GM18517 (cell line): Measurements from ENCODE around the gene PIP5KL1.

Source experiments
- ATAC-seq: cut with Tn5 transposase; IDR thresholded peaks from one replicate; pipeline ENCODE4 v1.9.1; 2021; ENCODE audit warnings: mild to moderate bottlenecking, moderate library complexity; ENCODE audit not compliant: unreplicated experiment

The PIP5KL1 gene

GRCh38 chr9:127950513-127951289, 20.1 kb upstream of the PIP5KL1 start:
- ATAC-seq, result no peak

- ATAC-seq, result no peak
Measured at GRCh38 chr9:127949827-127950512, 19.4 kb upstream of the PIP5KL1 start.

- ATAC-seq, result no peak
Measured at GRCh38 chr9:127947841-127948710, 17.5 kb upstream of the PIP5KL1 start.

DNA sequence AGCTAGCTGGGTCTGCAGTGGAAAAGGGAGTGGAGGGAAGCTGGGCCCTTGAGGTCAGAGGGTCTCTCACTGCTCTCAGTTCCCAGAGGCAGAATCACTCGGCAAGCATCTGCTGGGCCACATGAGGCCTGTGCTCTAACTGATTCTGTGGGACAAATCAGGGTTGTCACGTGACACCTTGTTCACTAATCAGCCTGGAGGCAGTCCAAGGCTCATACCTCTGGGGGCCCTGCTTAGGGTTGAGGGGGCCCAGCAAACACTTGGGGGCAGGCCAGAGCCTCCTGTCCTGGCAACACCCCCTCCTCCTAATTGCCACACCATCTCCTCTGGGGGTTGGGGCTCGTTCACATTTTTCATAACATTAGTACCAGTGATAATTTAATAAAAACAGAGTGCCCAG, 16.2 kb upstream of the PIP5KL1 start:
- ATAC-seq, result no peak

GRCh38 chr9:127945942-127946341, 15.4 kb upstream of the PIP5KL1 start:
- ATAC-seq, result no peak

DNA sequence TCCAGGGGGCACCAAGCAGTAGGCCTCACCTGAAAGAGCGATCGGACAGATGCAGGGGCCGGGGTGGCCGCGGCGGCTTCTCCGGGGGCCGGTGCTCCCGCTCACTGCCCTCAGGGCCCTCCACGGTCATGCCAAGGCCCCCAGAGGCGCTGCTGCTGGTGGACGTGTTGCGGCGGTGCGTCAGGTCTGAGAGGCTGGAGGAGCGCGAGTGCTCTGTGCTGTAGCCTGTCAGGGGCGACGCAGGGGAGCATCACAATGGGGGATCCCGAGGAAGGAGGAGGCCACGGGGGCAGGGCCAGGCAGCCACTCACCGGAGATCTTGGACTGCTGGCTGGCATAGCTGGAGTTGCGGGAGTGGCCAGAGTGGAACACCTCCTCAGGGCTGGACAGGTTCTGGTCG, 14.8 kb upstream of the PIP5KL1 start:
- no peak for ATAC-seq

- no peak for ATAC-seq
Measured at GRCh38 chr9:127944586-127945218, 14.1 kb upstream of the PIP5KL1 start.

GRCh38 chr9:127943731-127944144, 13.2 kb upstream of the PIP5KL1 start:
- ATAC-seq, result no peak

GRCh38 chr9:127943011-127943662, 12.6 kb upstream of the PIP5KL1 start:
- ATAC-seq, result no peak

- ATAC-seq, result no peak
Measured at GRCh38 chr9:127942216-127943010, 11.8 kb upstream of the PIP5KL1 start.

GRCh38 chr9:127941961-127942215, 11.3 kb upstream of the PIP5KL1 start:
- ATAC-seq, result no peak

DNA sequence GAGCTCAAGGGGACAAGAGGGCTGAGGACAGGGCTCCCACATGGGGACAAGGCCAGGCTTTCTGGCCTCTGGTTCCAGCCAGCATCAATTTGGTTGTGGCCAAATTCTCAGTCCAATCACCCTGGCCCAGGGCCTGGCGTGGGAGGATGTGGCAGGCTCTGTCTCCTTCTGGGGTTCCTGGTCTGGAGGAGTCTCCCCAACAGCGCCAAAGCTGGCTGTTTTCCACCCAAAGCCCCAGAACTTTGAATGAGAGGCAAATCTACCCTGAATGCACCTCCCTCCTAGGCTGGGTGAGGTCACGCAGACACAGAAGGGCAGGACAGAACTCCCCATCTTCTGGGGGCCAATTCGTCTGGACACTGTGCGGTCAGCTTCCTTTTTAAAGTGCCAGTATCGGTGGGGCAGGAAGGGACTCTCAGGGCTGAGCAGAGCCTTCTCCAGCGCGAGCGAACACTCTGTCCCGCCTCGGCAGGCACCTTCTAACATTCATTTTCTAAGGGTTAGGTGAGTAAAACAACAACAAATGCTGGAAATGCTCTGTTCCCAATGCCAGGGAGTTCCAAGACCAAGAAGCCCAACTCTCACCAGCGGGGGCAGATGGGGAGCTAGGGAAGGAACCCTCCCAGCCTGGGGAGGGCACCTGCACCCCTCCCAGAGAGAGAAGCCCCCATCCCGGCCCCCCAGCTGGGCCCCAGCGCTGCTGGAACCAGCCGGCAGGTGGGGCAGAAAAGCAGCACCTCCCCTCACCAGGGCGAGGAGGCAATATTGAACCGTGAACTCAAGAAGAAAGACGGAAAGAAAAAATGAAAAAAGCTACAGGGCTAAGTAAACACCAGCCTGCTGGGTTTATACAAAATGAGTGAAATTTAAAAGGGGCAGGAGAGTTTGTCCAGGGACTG, 10.7 kb upstream of the PIP5KL1 start:
- ATAC-seq, result no peak

DNA sequence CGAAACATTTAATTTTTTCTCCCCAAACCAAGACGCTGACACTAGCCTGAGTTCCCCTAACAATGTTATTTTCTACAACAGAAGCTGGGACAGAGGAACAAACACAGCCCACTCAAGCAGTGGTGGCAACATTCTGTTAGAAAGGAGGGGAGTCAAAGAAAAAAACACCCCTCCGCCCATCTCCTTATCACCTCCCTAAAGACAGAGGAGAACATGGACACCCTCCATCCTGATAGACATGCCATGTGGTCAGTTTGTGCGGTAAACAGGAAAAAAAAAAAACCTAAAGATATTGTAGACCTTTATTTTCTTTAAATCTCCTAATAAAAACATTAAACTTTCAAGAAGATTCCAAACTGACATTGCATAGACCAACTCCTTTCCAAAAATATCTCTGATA, 10.0 kb upstream of the PIP5KL1 start:
- ATAC-seq, result no peak

GRCh38 chr9:127938298-127938690, 7.7 kb upstream of the PIP5KL1 start:
- no peak for ATAC-seq

DNA sequence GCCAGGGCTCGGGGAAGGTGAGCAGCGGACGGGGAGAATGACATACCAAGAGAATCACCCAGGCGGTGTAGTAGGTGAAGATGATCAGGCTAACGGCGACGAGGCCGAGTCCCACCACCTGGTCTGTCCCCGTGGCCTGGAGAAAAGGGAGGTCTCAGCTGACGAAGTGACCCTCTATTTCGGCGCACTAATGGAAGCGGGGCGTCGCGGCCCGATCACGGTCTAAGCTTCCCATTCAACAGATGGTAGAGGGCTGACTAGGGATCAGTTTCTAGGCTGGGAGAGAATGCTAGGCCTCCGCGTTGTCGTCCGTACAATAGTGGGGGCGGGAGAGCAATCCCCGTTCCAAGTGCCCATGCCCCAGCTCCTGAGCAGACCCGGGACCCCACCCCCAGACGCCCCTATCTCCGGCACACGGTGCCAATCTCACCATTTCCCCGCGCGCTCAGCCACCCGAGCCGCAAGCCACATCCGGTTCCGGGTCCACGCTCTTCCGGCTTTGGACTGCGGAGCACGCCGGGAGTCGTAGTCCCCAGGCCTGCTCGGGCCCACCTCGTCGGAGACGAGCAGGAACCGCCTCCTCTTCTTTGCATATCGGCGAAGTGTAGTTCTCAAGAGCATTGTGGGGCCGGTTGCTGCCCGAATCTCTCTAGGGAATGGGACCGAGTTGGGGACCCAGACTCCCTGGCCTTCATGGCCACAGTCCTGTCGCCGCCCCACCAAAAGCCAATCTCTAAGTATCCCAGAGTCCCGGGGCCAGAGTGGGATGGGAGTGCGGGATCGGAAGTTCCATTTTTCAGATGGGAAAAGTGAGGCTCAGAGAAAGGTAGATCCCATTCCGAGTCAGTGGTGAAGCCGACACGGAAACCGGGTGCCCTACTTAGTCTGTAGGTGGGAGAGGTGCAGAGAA, 7.1 kb upstream of the PIP5KL1 start, which contains the start of gene DPM2:
DPM2 (minus strand) TSS at position 467 of the 910 bp plus-strand sequence; CDS start at position 433, 34 bp downstream.
- ATAC-seq, result no peak

- no peak for ATAC-seq
Measured at GRCh38 chr9:127937056-127937387, 6.4 kb upstream of the PIP5KL1 start.

GRCh38 chr9:127936347-127936852, 5.8 kb upstream of the PIP5KL1 start:
- no peak for ATAC-seq

DNA sequence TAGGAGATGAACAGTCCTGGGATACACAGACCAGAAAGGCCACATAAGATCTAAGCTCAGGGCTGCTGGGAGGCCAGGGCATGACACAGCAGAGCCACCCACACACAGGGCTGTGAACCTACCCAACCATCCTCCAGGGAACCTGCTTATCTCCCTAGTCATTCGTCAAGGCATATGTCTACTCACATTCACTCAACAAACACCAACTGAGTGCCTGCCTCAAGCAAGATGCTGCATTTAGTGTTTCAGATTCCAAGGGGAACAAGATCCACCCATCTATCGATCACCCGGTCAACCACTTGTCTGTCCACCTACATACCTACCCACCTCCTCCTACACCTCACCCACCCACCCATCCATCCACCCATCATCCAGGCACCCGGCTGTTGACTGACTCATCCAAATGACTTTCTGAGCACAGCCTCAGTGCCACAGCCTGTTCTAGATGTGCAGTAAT, 5.2 kb upstream of the PIP5KL1 start:
- no peak for ATAC-seq
